ENCODE results near the gene GPD1.
"Not testable (repeated sequence)": the region's sequence is repeated elsewhere in the genome, so short reads cannot be mapped to it uniquely, and the experiment has no call there.

The GPD1 gene

DNA sequence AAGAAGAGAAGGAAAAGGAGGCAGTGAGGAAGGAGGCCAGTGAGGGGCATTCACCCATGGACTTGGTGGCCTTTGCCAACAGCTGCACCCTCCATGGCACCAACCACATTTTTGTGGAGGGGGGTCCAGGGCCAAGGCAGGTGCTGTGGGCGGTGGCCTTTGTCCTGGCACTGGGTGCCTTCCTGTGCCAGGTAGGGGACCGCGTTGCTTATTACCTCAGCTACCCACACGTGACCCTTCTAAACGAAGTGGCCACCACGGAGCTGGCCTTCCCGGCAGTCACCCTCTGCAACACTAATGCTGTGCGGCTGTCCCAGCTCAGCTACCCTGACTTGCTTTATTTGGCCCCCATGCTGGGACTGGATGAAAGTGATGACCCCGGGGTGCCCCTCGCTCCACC, 30.1 kb upstream of the GPD1 start:
- DNase-seq (ENCODE audit: low read depth) = no peak

DNA sequence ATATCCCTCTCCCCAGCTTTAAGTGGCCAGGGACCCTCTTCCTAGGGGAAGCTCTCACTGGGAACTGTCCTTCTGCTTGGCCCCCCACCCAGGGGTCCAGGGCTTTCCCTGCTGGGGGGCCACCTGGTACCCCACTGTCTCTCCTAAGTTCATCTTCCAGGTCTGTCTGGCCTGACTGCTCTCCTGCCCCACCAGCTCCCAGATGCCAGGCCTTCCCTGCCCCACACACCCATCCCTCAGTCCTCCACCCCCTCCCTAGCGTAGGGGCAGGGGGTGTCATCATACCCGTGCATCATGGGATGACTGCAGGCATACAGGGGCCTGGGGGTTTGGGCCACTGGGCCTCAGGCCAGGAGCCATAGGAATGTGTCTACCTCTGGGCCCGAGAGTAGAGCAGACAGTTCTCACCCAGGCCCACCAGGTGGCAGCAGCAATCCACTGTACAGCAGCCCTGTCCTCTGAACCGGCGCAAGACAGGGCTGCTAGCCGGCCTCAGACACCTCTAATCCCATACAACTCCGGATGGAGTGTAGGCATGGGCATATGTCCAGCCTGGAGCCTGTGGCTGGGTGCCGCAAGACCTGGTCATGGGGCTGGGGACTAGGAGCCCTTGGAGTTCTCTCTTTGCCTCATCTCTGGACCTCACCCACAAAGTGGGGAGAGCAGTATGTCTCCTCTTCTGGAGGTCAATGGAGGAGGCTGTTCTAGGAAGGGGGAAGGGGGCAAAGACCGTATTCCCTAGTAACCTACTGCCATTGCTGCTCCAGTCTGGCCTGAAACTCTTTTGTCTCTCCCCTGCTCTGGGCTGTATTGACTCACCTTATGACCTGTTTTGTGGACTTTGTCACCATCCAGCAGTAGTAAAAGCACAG, 28.6 kb upstream of the GPD1 start:
- peak; percentile 67 for DNase-seq (ENCODE audit: low read depth)

DNA sequence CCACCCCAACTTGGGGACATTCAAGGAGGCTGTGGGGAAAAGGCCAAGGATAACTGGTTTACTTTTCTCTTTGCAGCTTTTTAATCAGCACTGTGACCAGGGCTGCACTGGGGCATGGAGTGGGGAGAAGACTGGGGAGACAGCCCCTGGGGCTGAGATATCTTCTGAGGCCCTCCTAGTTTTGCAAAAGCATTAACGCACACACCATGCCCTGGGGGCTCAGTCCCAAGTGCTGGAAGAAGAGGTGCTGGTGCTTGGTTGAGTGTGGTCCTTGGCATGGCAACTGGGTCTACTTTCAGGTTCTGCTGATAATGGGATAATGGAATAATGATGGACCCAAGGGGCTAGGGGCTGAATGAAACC, 28.0 kb upstream of the GPD1 start:
- no peak for DNase-seq (ENCODE audit: low read depth)

- DNase-seq (ENCODE audit: low read depth) = no peak
Measured at GRCh38 chr12:50077099-50077498, 26.7 kb upstream of the GPD1 start.

- no peak for DNase-seq (ENCODE audit: low read depth)
Measured at GRCh38 chr12:50078281-50078680, 25.5 kb upstream of the GPD1 start.

- no peak for DNase-seq (ENCODE audit: low read depth)
Measured at GRCh38 chr12:50079771-50080170, 24.0 kb upstream of the GPD1 start.

GRCh38 chr12:50081096-50081808, 22.6 kb upstream of the GPD1 start:
- DNase-seq (ENCODE audit: low read depth) = no peak

DNA sequence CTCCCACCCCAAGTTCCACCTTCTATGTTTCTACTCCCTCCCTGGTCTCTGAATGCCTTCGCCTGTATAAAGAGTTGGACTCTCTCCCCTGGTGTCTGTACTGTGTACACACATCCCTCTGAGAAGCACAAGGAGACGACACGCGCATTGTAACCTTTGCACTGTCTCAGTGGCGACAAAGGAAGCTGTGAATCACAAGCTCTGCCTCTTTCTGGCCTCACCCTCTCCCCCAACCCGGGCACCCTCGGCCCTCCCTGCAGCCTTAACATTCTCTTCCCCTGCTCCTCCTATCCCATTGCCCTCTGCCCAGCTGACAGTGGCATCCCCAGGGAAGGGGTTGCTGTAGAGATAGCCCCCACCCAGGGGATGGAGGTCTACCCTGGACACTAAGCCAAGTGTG, 21.2 kb upstream of the GPD1 start:
- no peak for DNase-seq (ENCODE audit: low read depth)

GRCh38 chr12:50083301-50083700, 20.5 kb upstream of the GPD1 start:
- DNase-seq (ENCODE audit: low read depth) = no peak

GRCh38 chr12:50084409-50084774, 19.4 kb upstream of the GPD1 start:
- not testable (repeated sequence) for DNase-seq (ENCODE audit: low read depth)

- DNase-seq (ENCODE audit: low read depth) = peak; percentile 73
Measured at GRCh38 chr12:50084775-50085614, 18.8 kb upstream of the GPD1 start, which contains the start of gene SMARCD1. Gene SMARCD1, plus strand, starts transcription at chr12:50085342. Its CDS starts 28 bp downstream, at chr12:50085370.

DNA sequence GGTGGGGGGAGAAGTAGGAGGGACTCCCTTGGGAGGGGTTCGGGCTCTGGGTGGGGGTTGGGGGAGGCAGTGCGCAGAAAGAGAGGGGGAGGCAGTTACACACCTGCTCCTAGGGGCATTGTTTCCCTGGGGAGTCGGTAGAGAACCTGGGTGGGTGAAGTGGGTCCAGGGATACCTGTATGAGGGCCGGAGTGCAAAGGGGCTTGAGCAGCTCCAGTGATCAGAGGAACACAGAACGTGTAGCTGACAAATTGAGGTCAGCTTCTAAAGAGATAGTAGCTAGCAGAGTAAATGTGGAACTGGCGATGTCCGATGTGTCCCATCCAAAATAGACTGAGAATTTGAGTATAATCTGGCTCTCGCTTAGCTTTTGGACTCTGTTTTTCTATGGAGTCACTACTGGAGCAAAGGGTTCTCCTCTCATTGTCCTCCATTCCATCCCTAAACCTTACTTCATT, 18.2 kb upstream of the GPD1 start:
- no peak for DNase-seq (ENCODE audit: low read depth)

DNA sequence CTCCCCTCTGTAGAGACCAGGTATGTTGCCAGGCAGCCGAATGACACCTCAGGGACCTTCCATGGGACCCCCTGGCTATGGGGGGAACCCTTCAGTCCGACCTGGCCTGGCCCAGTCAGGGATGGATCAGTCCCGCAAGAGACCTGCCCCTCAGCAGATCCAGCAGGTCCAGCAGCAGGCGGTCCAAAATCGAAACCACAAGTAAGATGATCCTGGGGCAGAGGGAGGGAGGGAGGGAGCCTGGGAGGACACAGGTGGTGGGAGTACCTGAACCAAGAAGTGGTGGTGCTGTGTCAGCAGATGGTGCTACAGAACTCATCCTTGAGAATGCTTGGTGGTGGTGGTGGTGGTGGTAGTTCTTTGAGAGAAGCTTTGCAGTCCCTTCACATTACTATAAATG, 17.7 kb upstream of the GPD1 start:
- no peak for DNase-seq (ENCODE audit: low read depth)

DNA sequence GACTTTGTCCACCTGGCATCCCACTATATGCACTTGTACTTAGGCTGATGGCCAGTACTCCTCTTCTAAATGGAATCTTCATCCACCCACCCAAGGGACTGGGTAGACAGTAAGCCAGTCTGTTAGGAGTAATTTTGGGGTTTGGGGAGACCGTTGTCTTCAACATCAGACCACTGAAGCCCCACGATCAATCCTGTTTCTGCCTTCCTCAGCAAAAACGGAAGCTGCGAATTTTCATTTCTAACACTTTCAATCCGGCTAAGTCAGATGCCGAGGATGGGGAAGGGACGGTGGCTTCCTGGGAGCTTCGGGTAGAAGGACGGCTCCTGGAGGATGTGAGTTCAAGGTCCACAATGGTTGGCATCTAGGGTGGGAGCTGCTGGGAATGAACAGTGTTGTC, 16.7 kb upstream of the GPD1 start:
- no peak for DNase-seq (ENCODE audit: low read depth)

DNA sequence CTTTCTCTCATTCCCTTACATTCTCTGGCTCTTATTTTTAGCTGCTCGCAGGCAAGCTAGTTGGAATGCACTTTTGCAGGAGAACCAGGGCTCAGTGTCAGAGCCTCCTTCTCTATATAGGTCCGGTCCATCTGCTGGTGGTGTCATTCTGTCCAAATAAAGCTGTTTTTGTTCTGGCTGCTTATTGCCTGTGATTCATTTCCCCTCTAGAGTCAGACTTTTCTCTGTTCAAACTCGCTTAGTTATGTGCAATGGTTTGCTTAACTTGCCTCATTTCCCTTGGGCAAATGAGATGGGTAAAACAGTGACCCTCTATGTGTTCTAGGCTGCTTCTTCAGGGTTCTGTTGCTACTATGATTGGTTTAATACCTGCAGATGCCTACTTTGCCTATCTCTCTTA, 15.8 kb upstream of the GPD1 start:
- no peak for DNase-seq (ENCODE audit: low read depth)

DNA sequence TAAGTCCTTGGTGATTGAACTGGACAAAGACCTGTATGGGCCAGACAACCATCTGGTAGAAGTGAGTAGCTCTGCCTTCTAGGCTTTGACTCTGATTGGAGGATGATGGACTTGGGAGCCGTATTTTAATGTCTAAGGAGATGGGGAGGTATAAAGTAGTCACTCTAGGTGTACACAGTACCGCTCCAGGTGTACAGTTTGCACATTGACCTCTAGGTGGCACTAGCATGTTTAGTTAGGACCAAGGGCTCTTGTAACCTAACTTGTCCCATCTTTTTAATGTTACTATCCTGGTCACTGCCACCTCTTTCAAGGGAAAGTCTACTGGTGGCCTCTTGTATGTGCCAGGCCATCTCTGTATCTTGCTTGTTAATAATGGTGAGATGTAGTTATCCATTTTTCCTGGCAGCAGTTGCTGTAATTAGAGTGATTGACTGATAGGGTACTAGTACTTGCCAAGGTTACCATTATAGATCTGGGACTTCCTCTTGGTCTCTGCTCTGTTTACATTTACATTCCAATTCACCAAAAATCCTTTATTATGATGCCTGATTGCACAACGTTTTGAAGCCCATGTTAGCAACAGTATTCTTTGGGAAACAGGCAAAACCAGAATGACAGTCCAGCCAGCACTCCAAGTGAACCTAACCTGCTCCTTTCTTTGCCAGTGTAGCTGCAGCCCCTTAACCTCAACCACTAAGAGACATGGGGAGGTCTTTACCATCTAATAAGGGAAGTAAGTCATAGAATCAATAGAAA, 15.1 kb upstream of the GPD1 start:
- DNase-seq (ENCODE audit: low read depth) = peak; percentile 36

GRCh38 chr12:50089730-50090129, 14.1 kb upstream of the GPD1 start:
- no peak for DNase-seq (ENCODE audit: low read depth)

GRCh38 chr12:50090391-50090790, 13.4 kb upstream of the GPD1 start:
- DNase-seq (ENCODE audit: low read depth) = no peak

DNA sequence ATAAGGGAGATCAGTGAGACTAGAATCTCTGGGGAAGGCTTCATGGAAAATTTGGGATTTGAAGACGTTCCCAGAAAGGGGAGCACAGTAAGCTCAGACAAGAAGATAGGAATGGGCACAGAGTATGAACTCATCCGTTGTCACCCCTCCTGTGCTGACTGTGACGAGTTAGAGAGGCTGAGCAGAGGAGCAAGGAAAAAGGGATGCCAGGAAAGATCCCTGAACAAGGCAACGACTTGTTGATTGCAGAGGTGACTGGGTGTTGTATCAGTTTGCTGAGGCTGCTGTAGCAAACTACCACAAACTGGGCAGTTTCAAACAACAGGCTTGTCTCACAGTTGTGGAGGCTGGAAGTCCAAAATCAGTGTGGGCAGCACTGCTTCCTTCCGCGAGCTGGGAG, 5.9 kb upstream of the GPD1 start:
- no peak for DNase-seq (ENCODE audit: low read depth)

DNA sequence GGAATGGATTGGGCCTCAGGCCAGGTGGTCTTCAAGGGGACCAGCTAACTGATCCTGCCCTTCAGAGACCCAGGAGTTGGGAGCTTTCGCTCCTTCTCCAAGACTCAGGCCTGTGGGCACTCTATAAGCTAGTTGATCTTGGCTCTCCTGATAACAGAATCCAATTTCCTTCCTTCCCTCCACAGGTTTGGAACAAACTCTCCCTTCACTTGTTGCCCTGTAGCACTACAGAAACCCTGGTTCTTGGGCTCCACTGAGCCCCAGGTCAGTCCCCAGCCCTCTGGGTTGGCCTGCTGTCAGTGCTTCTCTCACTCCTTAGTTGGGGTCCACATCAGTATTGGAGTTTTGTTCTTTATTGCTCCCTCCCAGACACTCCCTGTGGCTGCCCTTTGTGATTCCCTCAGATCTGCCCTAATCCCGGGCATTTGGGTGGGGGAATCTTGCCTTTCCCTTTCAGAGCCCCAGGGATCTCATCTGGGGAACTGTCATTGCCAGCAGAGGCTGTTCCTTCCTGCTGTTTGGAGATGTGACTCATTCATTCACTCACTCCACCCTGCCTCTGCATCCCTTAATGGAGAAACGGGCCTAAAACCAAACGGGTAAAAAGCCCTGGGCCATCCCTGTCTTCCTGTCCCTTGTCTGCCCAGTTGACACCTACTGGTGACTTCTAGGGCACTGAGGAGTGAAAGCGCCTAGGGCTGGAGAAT, 4.4 kb upstream of the GPD1 start:
- DNase-seq (ENCODE audit: low read depth) = no peak

DNA sequence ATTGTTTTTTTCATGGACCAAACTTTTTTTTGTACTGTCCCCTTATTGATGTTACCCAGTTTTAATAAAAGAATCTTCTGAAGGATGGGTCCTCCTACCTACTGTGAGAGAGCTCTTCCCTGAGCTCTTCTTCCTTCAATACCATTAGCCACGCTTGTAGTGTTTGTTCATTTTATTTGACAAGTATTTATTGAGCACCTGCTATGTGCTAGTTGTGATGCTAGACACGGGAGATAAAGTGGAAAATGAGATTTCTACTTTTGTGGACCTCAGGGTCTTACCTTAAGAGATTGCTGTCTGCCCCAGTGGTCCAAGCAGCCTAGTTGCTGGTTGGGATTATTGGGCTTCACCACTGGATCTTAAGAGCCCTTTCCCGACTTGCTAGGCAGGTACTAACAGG, 3.2 kb upstream of the GPD1 start:
- no peak for DNase-seq (ENCODE audit: low read depth)
